GM12878 (cell line): Measurements from ENCODE around the gene PRM2. TPM values are rescaled to one million over a fixed set of nuclear protein-coding genes. Genes with fewer than 3 reads are reported as not detected.

Experiments used
- ATAC-seq: fragments of 200-7000 bp; cut with Tn5 transposase; 3 replicates; pipeline ENCODE4 v1.9.1; 2020; ENCODE audit warnings: mild to moderate bottlenecking, moderate library complexity
- BruUV-seq: library from RNA; stranded (reverse); fragments of 400-500 nt; replicated peaks from 2 replicates; lab custom pipeline; 2021; lab: Mats Ljungman, UMichigan
- CTCF ChIA-PET: fragments of 300-600 bp; sonication (Branson Sonifier 250); formaldehyde crosslinking; extraction: SDS; loops from one replicate; lab custom pipeline; 2021; ENCODE audit warnings: inconsistent platforms; lab: Yijun Ruan, JAX
- POLR2A ChIA-PET: fragments of 350-600 bp; formaldehyde crosslinking; extraction: SDS; loops from one replicate; lab custom pipeline; 2021; ENCODE audit warnings: inconsistent platforms; lab: Charles Lee
- RAD21 ChIA-PET: fragments of 300-600 bp; sonication (Branson Sonifier 250); formaldehyde crosslinking; loops from one replicate; lab custom pipeline; 2023; ENCODE audit warnings: antibody characterized with exemption; ENCODE audit not compliant: unreplicated experiment; lab: Charles Lee
- SMC1A ChIA-PET: fragments of 300-600 bp; sonication (Branson Sonifier 250); formaldehyde crosslinking; loops from one replicate; lab custom pipeline; 2023; ENCODE audit not compliant: unreplicated experiment, uncharacterized antibody; lab: Charles Lee
- DNase-seq: peaks from one replicate; pipeline ENCODE4 v3.0.0-alpha.2; 2011; ENCODE audit warnings: low read depth, low spot score
- FAIRE-seq: peaks from 3 replicates; lab custom pipeline; 2011; peaks lifted over from hg19 to GRCh38; lab: Jason Lieb, UNC
- H2AFZ ChIP-seq: 2 replicates; pipeline ENCODE4 v1.6.0; 2011; ENCODE audit warnings: low read depth, low read length, control low read depth; ENCODE audit not compliant: control insufficient read depth
- H3K27ac ChIP-seq: 2 replicates; pipeline ENCODE4 v1.5.1; 2011; ENCODE audit warnings: control low read depth; ENCODE audit not compliant: control insufficient read depth, insufficient read depth
- H3K27me3 ChIP-seq, 2 experiments: replicated peaks in 1 of 2; 2 replicates each; pipeline versions ENCODE4 v1.6.0 to v1.6.1; 2011; ENCODE audit warnings: low read length in 1 of 2; ENCODE audit not compliant: control insufficient read depth in 2 of 2, insufficient read depth in 2 of 2
- H3K36me3 ChIP-seq, 2 experiments: 2 replicates each; pipeline ENCODE4 v1.5.1; 2011; ENCODE audit warnings: low read length in 1 of 2; ENCODE audit not compliant: control insufficient read depth in 2 of 2, insufficient read depth in 2 of 2
- H3K4me1 ChIP-seq: 2 replicates; pipeline ENCODE4 v1.6.1; 2011; ENCODE audit warnings: mild to moderate bottlenecking, low read length, moderate library complexity, mixed read lengths; ENCODE audit not compliant: control insufficient read depth, insufficient read depth
- H3K4me2 ChIP-seq: 2 replicates; pipeline ENCODE4 v1.6.0; 2011; ENCODE audit warnings: control low read depth; ENCODE audit not compliant: control insufficient read depth, insufficient read depth
- H3K4me3 ChIP-seq: fragments of 200-600 bp; sonication (generic); 2 replicates; pipeline ENCODE4 v1.5.1; 2016
- H3K79me2 ChIP-seq: 2 replicates; pipeline ENCODE4 v1.6.0; 2011; ENCODE audit warnings: low read length; ENCODE audit not compliant: control insufficient read depth, insufficient read depth
- H3K9ac ChIP-seq: 2 replicates; pipeline ENCODE4 v1.8.0; 2011; ENCODE audit warnings: low read length, control low read depth, mixed read lengths; ENCODE audit not compliant: control insufficient read depth, insufficient read depth
- H3K9me3 ChIP-seq: replicated peaks from 3 replicates; pipeline ENCODE4 v1.5.1; 2011; ENCODE audit warnings: mild to moderate bottlenecking, low read length; ENCODE audit not compliant: control insufficient read depth, insufficient read depth
- H4K20me1 ChIP-seq: 2 replicates; pipeline ENCODE4 v1.6.0; 2011; ENCODE audit not compliant: control insufficient read depth, insufficient read depth
- CTCF ChIP-seq, 3 experiments: IDR thresholded peaks in 2 of 3; conservative IDR thresholded peaks in 1 of 3; 2 replicates each; pipeline ENCODE4 v1.5.1; 2011; ENCODE audit warnings: low read depth in 3 of 3, low read length in 3 of 3, mild to moderate bottlenecking in 3 of 3, control low read depth in 2 of 3, moderate library complexity in 2 of 3, inconsistent platforms in 1 of 3, mixed read lengths in 1 of 3; ENCODE audit not compliant: control insufficient read depth in 2 of 3, insufficient read depth in 1 of 3; ENCODE audit errors: extremely low read depth in 1 of 3
- FOXM1 ChIP-seq: IDR thresholded peaks from 2 replicates; pipeline ENCODE4 v1.6.1; 2012; ENCODE audit warnings: low read depth, mild to moderate bottlenecking, inconsistent platforms, low read length, moderate library complexity
- IKZF2 ChIP-seq, 2 experiments: fragments of 450-650 bp; IDR thresholded peaks; 2 replicates each; pipeline ENCODE4 v1.6.1; 2017; ENCODE audit warnings: mild to moderate bottlenecking in 2 of 2, moderate library complexity in 2 of 2
- KAT2A ChIP-seq: conservative IDR thresholded peaks from 2 replicates; pipeline ENCODE4 v1.6.1; 2011; ENCODE audit warnings: low read depth, low read length; ENCODE audit not compliant: control insufficient read depth
- RBBP5 ChIP-seq: fragments of 200-600 bp; sonication (generic); conservative IDR thresholded peaks from 2 replicates; pipeline ENCODE4 v1.6.1; 2016
- WGBS: methylation state at CpG from one replicate; pipeline ENCODE4 v1.1.6; 2016; ENCODE audit warnings: low lambda C conversion rate; ENCODE audit not compliant: insufficient replicate concordance, insufficient coverage; ENCODE audit errors: missing lambda C conversion rate; 5-methylcytosine and 5-hydroxymethylcytosine counted together
- in situ Hi-C: fragments of 300-500 bp; cut with MboI; formaldehyde crosslinking; loops from 9 replicates; pipeline ENCODE4 v1.14.3; 2018; ENCODE audit warnings: mixed read lengths
- intact Hi-C: fragments of 100-400 bp; cut with micrococcal nuclease; formaldehyde crosslinking; loops from one replicate; pipeline ENCODE4 v1.14.2; 2022; ENCODE audit not compliant: unreplicated experiment
- polyA plus RNA-seq, 11 experiments: library from polyadenylated mRNA; depleted of rRNA in 4 of 11; unstranded in 6 of 11; stranded (reverse) in 5 of 11; fragments of >200 nt; fragmentation: Nextera tagmentation in 4 of 11; fragmentation: Illumina TruSeq in 1 of 11; extraction: Ambion mirVana in 4 of 11; extraction: Trizol in 1 of 11; gene quantifications; 1 replicate in 1 of 11; 2 replicates in 10 of 11; pipeline versions ENCODE4 v1.2.1 to v1.2.3, GENCODE V29; 2011 to 2016; ENCODE audit warnings: inconsistent platforms in 2 of 11, missing spikeins in 2 of 11, low read depth in 1 of 11
- total RNA-seq, 4 experiments: library from RNA; depleted of rRNA in 3 of 4; stranded (reverse); fragments of >200 nt in 3 of 4; fragmentation: Illumina TruSeq in 1 of 4; extraction: Trizol in 1 of 4; gene quantifications; 2 replicates each; pipeline versions ENCODE4 v1.2.1 to v1.2.3, GENCODE V29; 2013 to 2021

The PRM2 gene
- total and polyA plus RNA-seq, 10 of the 15 experiments (the other 5 are each of a cell fraction or from before 2014, with no cell fraction given): not detected

GRCh38 chr16:11229432-11229831 lies 46.8 kb downstream of the PRM2 start:
- no peak for DNase-seq
- POLR2A ChIA-PET: no interaction called here

More at GRCh38 chr16:11229432-11229831, 46.8 kb downstream of the PRM2 start:
- WGBS: 85% methylated on average over 5 of the region's 5 CpGs
- RAD21 ChIA-PET: interaction anchor here (1.1 to 1.2 kb wide), 2 partner anchors 23 to 25 kb away, joined by 3 read pairs; no protein-coding TSS in a partner anchor
- ATAC-seq (no peak), FAIRE-seq (no peak)
- CTCF ChIA-PET: no interaction called here
- Histone ChIP-seq H3K79me2 (no peaks in the 10 kb centered on the region), H3K9ac (no peak overlapping the region), H3K4me2 (no peak overlapping the region), H3K9me3 (no peaks in the 10 kb centered on the region), H3K4me1 (peaks cover 44% of the 10 kb centered on the region), H3K27ac (no peak overlapping the region), H3K27me3 (no peaks in the 10 kb centered on the region), H4K20me1 (no peaks in the 10 kb centered on the region), H2AFZ (no peak overlapping the region), H3K36me3 (no peaks in the 10 kb centered on the region), H3K4me3 (no peak overlapping the region)
- no TSS peak for BruUV-seq
- no peak for TF ChIP-seq IKZF2 (IDR thresholded peaks at IDR 0.05)
- no peak for TF ChIP-seq RBBP5
- TF ChIP-seq KAT2A: no peak
- no peak for TF ChIP-seq CTCF (IDR thresholded peaks at IDR 0.05 in 2 of 3, conservative IDR thresholded peaks at IDR 0.05 in 1 of 3; ENCODE audit: control insufficient read depth in 2 of 3, extremely low read depth in 1 of 3, insufficient read depth in 1 of 3, low read depth in 3 of 3, low read length in 3 of 3)
- no peak for TF ChIP-seq FOXM1
- in situ Hi-C loops: no loop called here
- intact Hi-C loops: no loop called here
- SMC1A ChIA-PET: interaction anchor here (0.7 to 2.0 kb wide), 4 partner anchors 17 to 26 kb away, joined by 3 to 7 read pairs (median 4); no protein-coding TSS in a partner anchor
